ENCODE results near the gene FALEC.

- TF ChIP-seq CTCF (IDR thresholded peaks at IDR 0.05; ENCODE audit: insufficient read depth, low read depth, low read length) (no peak), EZH2 (IDR thresholded peaks at IDR 0.05; ENCODE audit: insufficient read depth, low read length) (no peak)
These were observed 42.3 kb downstream of the FALEC start for GRCh38 chr1:150557813-150558212.
